A549 (cell line): ENCODE measurements around the gene ARHGAP5. TPM values are rescaled to one million over a fixed set of nuclear protein-coding genes. Genes with fewer than 3 reads are reported as not detected.

ENCODE experiments used
- ATAC-seq, 2 experiments: fragments of 200-7000 bp in 1 of 2; fragments of >200 bp in 1 of 2; cut with Nextera tagmentation in 1 of 2; cut with Tn5 transposase in 1 of 2; 3 replicates each; pipeline versions ENCODE4 v1.8.0 to v1.9.1; 2018 to 2020; ENCODE audit warnings: mild to moderate bottlenecking in 1 of 2, moderate library complexity in 1 of 2
- CTCF ChIA-PET: fragments of 300-600 bp; sonication (Branson Sonifier 250); formaldehyde crosslinking; extraction: SDS; loops from one replicate; lab custom pipeline; 2021; ENCODE audit warnings: antibody characterized with exemption, inconsistent platforms; lab: Yijun Ruan, JAX
- POLR2A ChIA-PET: fragments of 350-600 bp; formaldehyde crosslinking; extraction: SDS; loops from one replicate; lab custom pipeline; 2021; ENCODE audit warnings: antibody characterized with exemption, inconsistent platforms; lab: Yijun Ruan, JAX
- DNase-seq, 2 experiments: peaks; one replicate each; pipeline versions ENCODE4 v3.0.0 to v3.0.0-alpha.2; 2011 to 2016; ENCODE audit warnings: low read depth in 1 of 2, low spot score in 1 of 2
- FAIRE-seq: peaks from 2 replicates; lab custom pipeline; 2011; peaks lifted over from hg19 to GRCh38; lab: Jason Lieb, UNC
- H3K27ac ChIP-seq, 2 experiments: fragments of >200 bp; sonication (Bioruptor Twin); formaldehyde crosslinking; 3 replicates each; pipeline ENCODE4 v1.5.1; 2016 to 2017
- H3K4me1 ChIP-seq: fragments of >200 bp; sonication (Bioruptor Twin); formaldehyde crosslinking; 3 replicates; pipeline ENCODE4 v1.6.1; 2016
- H3K4me2 ChIP-seq: fragments of >200 bp; sonication (Bioruptor Twin); formaldehyde crosslinking; 3 replicates; pipeline ENCODE4 v1.6.1; 2016
- H3K4me3 ChIP-seq: fragments of >200 bp; sonication (Bioruptor Twin); formaldehyde crosslinking; 3 replicates; pipeline ENCODE4 v1.5.1; 2016
- H3K9me3 ChIP-seq: fragments of >200 bp; sonication (Bioruptor Twin); formaldehyde crosslinking; 3 replicates; pipeline ENCODE4 v1.6.1; 2016
- BHLHE40 ChIP-seq: IDR thresholded peaks from 2 replicates; pipeline ENCODE4 v1.6.1; 2012; ENCODE audit warnings: low read depth, low read length, inconsistent platforms
- CBX8 ChIP-seq: fragments of 200-600 bp; sonication (generic); IDR thresholded peaks from 2 replicates; pipeline ENCODE4 v1.6.1; 2016
- CHD4 ChIP-seq: fragments of 200-600 bp; sonication (generic); IDR thresholded peaks from 2 replicates; pipeline ENCODE4 v1.6.1; 2016; ENCODE audit warnings: antibody characterized with exemption, mild to moderate bottlenecking, borderline replicate concordance
- FOXS1 ChIP-seq: fragments of 250-450 bp; sonication (Bioruptor Pico); IDR thresholded peaks from 2 replicates; pipeline ENCODE4 v1.5.0; 2020; ENCODE audit warnings: mild to moderate bottlenecking, moderate library complexity
- GATA3 ChIP-seq: IDR thresholded peaks from 2 replicates; pipeline ENCODE4 v1.6.1; 2012; ENCODE audit warnings: borderline replicate concordance
- HEYL ChIP-seq: fragments of 250-450 bp; sonication (Bioruptor Pico); IDR thresholded peaks from 2 replicates; pipeline ENCODE4 v1.8.0; 2021; ENCODE audit warnings: mild to moderate bottlenecking, moderate library complexity
- HOXB13 ChIP-seq: fragments of 250-450 bp; sonication (Bioruptor Pico); IDR thresholded peaks from 2 replicates; pipeline ENCODE4 v1.5.0; 2020; ENCODE audit warnings: low read depth, mild to moderate bottlenecking, moderate library complexity
- JUN ChIP-seq, 2 experiments: fragments of >200 bp; sonication (Bioruptor Twin); formaldehyde crosslinking; IDR thresholded peaks; 2 replicates in 1 of 2; 3 replicates in 1 of 2; pipeline ENCODE4 v1.6.1; 2016 to 2017
- MAFK ChIP-seq: fragments of 450-650 bp; IDR thresholded peaks from 2 replicates; pipeline ENCODE4 v1.6.1; 2014; ENCODE audit not compliant: partially characterized antibody
- MAZ ChIP-seq: fragments of 150-350 bp; IDR thresholded peaks from 2 replicates; pipeline ENCODE4 v1.6.1; 2014; ENCODE audit warnings: antibody characterized with exemption, low read depth, low read length, borderline replicate concordance
- PBX3 ChIP-seq: IDR thresholded peaks from 2 replicates; pipeline ENCODE4 v1.6.1; 2012
- POLR2AphosphoS2 ChIP-seq: conservative IDR thresholded peaks from 2 replicates; pipeline ENCODE4 v1.6.1; 2012; ENCODE audit warnings: low read length, improper control_type of control experiment, inconsistent platforms
- RCOR1 ChIP-seq: fragments of 150-350 bp; IDR thresholded peaks from 2 replicates; pipeline ENCODE4 v1.6.1; 2014; ENCODE audit warnings: antibody characterized with exemption, low read length, low read depth
- RNF2 ChIP-seq: fragments of 200-600 bp; sonication (generic); IDR thresholded peaks from 2 replicates; pipeline ENCODE4 v1.6.1; 2016; ENCODE audit warnings: low read depth, mild to moderate bottlenecking, antibody characterized with exemption, moderate library complexity, borderline replicate concordance
- SMC3 ChIP-seq: fragments of >200 bp; sonication (Bioruptor Twin); formaldehyde crosslinking; IDR thresholded peaks from 3 replicates; pipeline ENCODE4 v1.6.1; 2018; ENCODE audit warnings: inconsistent platforms
- TFCP2L1 ChIP-seq: fragments of 250-450 bp; sonication (Bioruptor Pico); IDR thresholded peaks from 2 replicates; pipeline ENCODE4 v1.5.0; 2021; ENCODE audit warnings: mild to moderate bottlenecking
- ZNF302 ChIP-seq: fragments of 250-450 bp; sonication (Bioruptor Pico); IDR thresholded peaks from 2 replicates; pipeline ENCODE4 v1.9.0; 2021; ENCODE audit warnings: inconsistent platforms, mild to moderate bottlenecking, moderate library complexity
- ZSCAN20 ChIP-seq: fragments of 250-450 bp; sonication (Bioruptor Pico); IDR thresholded peaks from 2 replicates; pipeline ENCODE4 v1.8.0; 2022; ENCODE audit warnings: mild to moderate bottlenecking, moderate library complexity
- WGBS: methylation state at CpG from one replicate; pipeline ENCODE4 v1.1.6; 2017; ENCODE audit errors: missing lambda C conversion rate; 5-methylcytosine and 5-hydroxymethylcytosine counted together
- polyA plus RNA-seq, 4 experiments: library from polyadenylated mRNA; depleted of rRNA in 3 of 4; stranded (reverse); fragments of >200 nt; fragmentation: RNase III in 1 of 4; extraction: RNeasy Plus Mini Kit Qiagen cat#74134 plus additional on column Dnase treatment in 1 of 4; gene quantifications; 2 replicates in 3 of 4; 3 replicates in 1 of 4; pipeline ENCODE4 v1.2.3, GENCODE V29; 2011 to 2017
- TF ChIP-seq, protein P1 (sequence below): IDR thresholded peaks from 2 replicates; pipeline ENCODE4 v1.6.1; 2012; ENCODE audit warnings: low read depth, borderline replicate concordance
- TF ChIP-seq, protein P2 (sequence below): fragments of 250-450 bp; sonication (Bioruptor Pico); IDR thresholded peaks from 2 replicates; pipeline ENCODE4 v1.5.0; 2020; ENCODE audit warnings: low read depth, mild to moderate bottlenecking, moderate library complexity

Gene ARHGAP5
- polyA plus RNA-seq, 2 of the 4 experiments (the other 2 are of a cell fraction), result 33.6 to 66.1 TPM

- TF ChIP-seq HOXB13 (no peak), MAFK (no peak), RNF2 (no peak), JUN (IDR thresholded peaks at IDR 0.05) (no peak), POLR2AphosphoS2 (no peak), TFCP2L1 (CRISPR knock-in tag) (no peak), CBX8 (no peak), FOXS1 (CRISPR knock-in tag) (no peak), PBX3 (no peak), CHD4 (no peak), ZSCAN20 (CRISPR knock-in tag) (no peak), HEYL (no peak), RCOR1 (no peak), BHLHE40 (no peak)
- TF ChIP-seq, protein P1, sequence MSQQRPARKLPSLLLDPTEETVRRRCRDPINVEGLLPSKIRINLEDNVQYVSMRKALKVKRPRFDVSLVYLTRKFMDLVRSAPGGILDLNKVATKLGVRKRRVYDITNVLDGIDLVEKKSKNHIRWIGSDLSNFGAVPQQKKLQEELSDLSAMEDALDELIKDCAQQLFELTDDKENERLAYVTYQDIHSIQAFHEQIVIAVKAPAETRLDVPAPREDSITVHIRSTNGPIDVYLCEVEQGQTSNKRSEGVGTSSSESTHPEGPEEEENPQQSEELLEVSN, result no peak
- TF ChIP-seq, protein P2, sequence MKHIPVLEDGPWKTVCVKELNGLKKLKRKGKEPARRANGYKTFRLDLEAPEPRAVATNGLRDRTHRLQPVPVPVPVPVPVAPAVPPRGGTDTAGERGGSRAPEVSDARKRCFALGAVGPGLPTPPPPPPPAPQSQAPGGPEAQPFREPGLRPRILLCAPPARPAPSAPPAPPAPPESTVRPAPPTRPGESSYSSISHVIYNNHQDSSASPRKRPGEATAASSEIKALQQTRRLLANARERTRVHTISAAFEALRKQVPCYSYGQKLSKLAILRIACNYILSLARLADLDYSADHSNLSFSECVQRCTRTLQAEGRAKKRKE (CRISPR knock-in tag), result no peak
- 78% methylated on average over 1 of the region's 1 CpG for WGBS
- H3K4me1 ChIP-seq, result no peaks in the 10 kb centered on the region
- POLR2A ChIA-PET, result no interaction called here
- no peak for FAIRE-seq
- CTCF ChIA-PET, result no interaction called here
- peaks cover 8% of the 10 kb centered on the region for H3K9me3 ChIP-seq
- DNase-seq, result no peak
- H3K4me2 ChIP-seq, result no peak overlapping the region
- H3K4me3 ChIP-seq, result no peak overlapping the region
- no peak for ATAC-seq
- H3K27ac ChIP-seq, result no peak overlapping the region
These were observed 112.7 kb downstream of the ARHGAP5 start for GRCh38 chr14:32189811-32190210.

DNA sequence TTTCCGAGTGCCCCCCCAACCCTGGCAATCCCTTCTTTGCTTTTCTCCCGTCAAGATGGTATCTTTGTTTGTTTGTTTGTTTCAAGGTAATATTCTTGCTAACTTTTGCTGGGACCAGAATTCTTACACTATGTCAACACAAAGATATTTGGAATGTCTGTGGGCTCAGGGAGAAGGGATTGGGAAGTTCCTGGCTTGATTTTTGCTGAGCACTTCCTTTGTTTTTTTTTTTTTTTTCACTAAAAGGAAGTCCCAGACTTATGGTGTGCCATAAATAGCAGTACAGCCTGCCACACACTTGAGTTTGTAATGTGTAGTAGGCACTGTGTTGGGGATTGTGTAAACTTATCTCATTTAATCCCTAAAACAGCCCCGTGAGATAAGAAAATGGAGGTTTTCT is 113.6 kb downstream of the ARHGAP5 start:
- H3K4me1 ChIP-seq, result no peaks in the 10 kb centered on the region
- no peak for TF ChIP-seq SMC3
- TF ChIP-seq ZNF302, result no peak
- 0 out of 2 replicates have a peak, but pooled peaks have one; percentile 24 for TF ChIP-seq GATA3
- no peak overlapping the region for H3K27ac ChIP-seq
- H3K4me2 ChIP-seq, result no peak overlapping the region
- ATAC-seq, result peak in 1 of 2 experiments; percentile 41; a peak in 3 of 6 replicates
- ChIA-PET CTCF (no interaction called here), POLR2A (no interaction called here)
- H3K4me3 ChIP-seq, result no peak overlapping the region
- no peaks in the 10 kb centered on the region; the same call in 1 of the 3 replicates for H3K9me3 ChIP-seq
- WGBS, result 40% methylated on average over 3 of the region's 3 CpGs
- DNase-seq, result peak in 1 of 2 experiments; percentile 29
- FAIRE-seq, result no peak

GRCh38 chr14:32192712-32193373 is 115.7 kb downstream of the ARHGAP5 start:
- ATAC-seq (peak; percentile 61 to 74; a peak in 3 of 6 replicates), FAIRE-seq (no peak), DNase-seq (peak in 1 of 2 experiments; percentile 16)
- Histone ChIP-seq H3K27ac (no peak overlapping the region), H3K4me1 (no peaks in the 10 kb centered on the region), H3K4me3 (no peak overlapping the region), H3K9me3 (no peaks in the 10 kb centered on the region), H3K4me2 (no peak overlapping the region)
- TF ChIP-seq MAZ (no peak), MAFK (peak; percentile 27)
- ChIA-PET CTCF (no interaction called here), POLR2A (no interaction called here)
- WGBS, result 78% methylated on average over 2 of the region's 2 CpGs
